ENCODE data around the gene BRCC3. TPM values are rescaled to one million over a fixed set of nuclear protein-coding genes. Genes with fewer than 3 reads are reported as not detected.

BRCC3 gene
- polyA plus RNA-seq, 4 donors, result 14.3 to 29.8 (median 24.1) TPM

DNA sequence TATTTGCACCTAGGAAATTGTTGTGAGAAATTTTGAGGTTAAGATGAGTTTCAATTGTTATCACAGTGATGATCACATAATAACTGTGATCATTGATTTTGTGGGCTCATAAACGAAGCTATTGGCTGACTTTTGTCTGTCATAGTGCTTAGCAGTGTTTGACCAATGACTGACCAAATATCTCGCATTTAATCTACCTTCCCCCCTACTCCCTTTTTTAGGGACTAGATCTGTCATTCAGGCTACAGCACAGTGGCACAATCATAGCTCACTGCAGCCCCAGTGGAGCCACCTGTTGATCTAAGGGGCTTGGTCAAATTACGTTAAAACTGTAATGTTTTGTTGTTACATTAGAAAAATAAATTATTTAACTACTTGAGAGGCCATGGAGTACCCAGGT, 43.2 kb upstream of the BRCC3 start:
- Histone ChIP-seq H3K4me1 (ENCODE audit: control insufficient read depth in 3 of 3, insufficient read depth in 2 of 3, low read depth in 1 of 3, low read length in 2 of 3) (peaks cover 0 to 4% (median 0%) of the 10 kb centered on the region in 3 donors), H3K9me3 (ENCODE audit: control insufficient read depth in 2 of 2, insufficient read depth in 1 of 2, low read depth in 1 of 2, low read length in 1 of 2) (no peaks in the 10 kb centered on the region), H3K36me3 (ENCODE audit: control insufficient read depth in 3 of 3, insufficient read depth in 2 of 3, low read depth in 1 of 3, low read length in 3 of 3) (no peaks in the 10 kb centered on the region), H3K27me3 (ENCODE audit: control insufficient read depth in 3 of 3, insufficient read depth in 3 of 3, low read length in 3 of 3) (no peaks in the 10 kb centered on the region), H3K27ac (ENCODE audit: low read depth in 1 of 3, low read length in 2 of 3) (peak overlapping the region in 2 of 3 donors; percentile 78 to 82), H3K4me3 (ENCODE audit: low read depth in 1 of 3, low read length in 3 of 3) (peak overlapping the region in 2 of 3 donors; percentile 51 to 55)
- DNase-seq (peak in 1 of 2 donors; percentile 3), FAIRE-seq (no peak)
- 7 to 24% (median 13%) methylated on average over 3 of the region's 3 CpGs for WGBS, 3 donors

DNA sequence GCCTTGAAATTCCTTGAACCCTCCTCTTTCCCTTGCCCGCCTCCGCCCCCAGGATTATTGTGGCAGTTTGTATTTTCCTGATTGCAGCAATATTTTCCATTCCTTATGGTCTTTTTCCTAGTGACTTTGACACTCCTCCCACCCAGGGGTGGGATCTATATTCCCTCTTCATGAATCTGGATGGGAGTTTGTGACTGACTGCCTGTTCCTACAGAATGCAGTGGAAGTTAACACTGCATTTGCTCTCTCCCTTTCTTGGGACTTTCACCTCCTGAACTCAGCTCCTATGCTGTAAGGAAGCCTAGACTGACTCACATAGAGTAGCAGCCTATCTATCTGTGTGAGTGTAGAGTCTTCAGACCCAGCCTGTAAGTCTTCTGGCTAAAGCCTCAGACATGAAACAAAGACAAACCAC, 42.4 kb upstream of the BRCC3 start:
- DNase-seq, result peak in 1 of 2 donors; percentile 51
- FAIRE-seq, result no peak

DNA sequence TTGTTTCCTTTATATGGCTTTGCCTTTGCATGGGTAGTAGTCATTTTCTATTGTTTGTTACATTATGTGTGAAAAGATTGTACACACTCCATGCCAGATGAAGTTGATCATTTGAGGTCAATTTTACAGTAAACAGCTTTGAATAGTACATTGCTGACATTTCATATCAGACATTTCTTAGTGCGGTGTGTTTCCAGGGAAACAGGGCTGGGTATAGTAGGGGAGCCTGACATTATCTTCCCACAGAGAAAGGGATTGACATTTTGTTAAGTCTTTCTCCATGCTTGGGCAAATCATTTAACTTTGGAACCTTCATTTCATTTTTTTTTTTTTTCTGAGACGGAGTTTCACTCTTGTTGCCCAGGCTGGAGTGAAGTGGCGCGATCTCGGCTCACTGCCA, 39.7 kb upstream of the BRCC3 start:
- H3K4me3 ChIP-seq (ENCODE audit: low read depth in 1 of 3, low read length in 3 of 3), result no peak overlapping the region
- no peak overlapping the region for H3K27ac ChIP-seq (ENCODE audit: low read depth in 1 of 3, low read length in 2 of 3)
- DNase-seq, result no peak
- H3K9me3 ChIP-seq (ENCODE audit: control insufficient read depth in 2 of 2, insufficient read depth in 1 of 2, low read depth in 1 of 2, low read length in 1 of 2), result no peaks in the 10 kb centered on the region
- no peak for FAIRE-seq
- H3K4me1 ChIP-seq (ENCODE audit: control insufficient read depth in 3 of 3, insufficient read depth in 2 of 3, low read depth in 1 of 3, low read length in 2 of 3), result peaks cover 0 to 4% (median 0%) of the 10 kb centered on the region in 3 donors
- peaks cover 0 to 2% (median 0%) of the 10 kb centered on the region in 3 donors for H3K36me3 ChIP-seq (ENCODE audit: control insufficient read depth in 3 of 3, insufficient read depth in 2 of 3, low read depth in 1 of 3, low read length in 3 of 3)
- H3K27me3 ChIP-seq (ENCODE audit: control insufficient read depth in 3 of 3, insufficient read depth in 3 of 3, low read length in 3 of 3), result no peaks in the 10 kb centered on the region
- WGBS, 3 donors, result 91 to 92% (median 91%) methylated on average over 5 of the region's 5 CpGs

More for the DNA sequence above, 42.4 kb upstream of the BRCC3 start:
- Histone ChIP-seq H3K4me1 (ENCODE audit: control insufficient read depth in 3 of 3, insufficient read depth in 2 of 3, low read depth in 1 of 3, low read length in 2 of 3) (peaks cover 0 to 4% (median 0%) of the 10 kb centered on the region in 3 donors), H3K4me3 (ENCODE audit: low read depth in 1 of 3, low read length in 3 of 3) (no peak overlapping the region), H3K27me3 (ENCODE audit: control insufficient read depth in 3 of 3, insufficient read depth in 3 of 3, low read length in 3 of 3) (no peaks in the 10 kb centered on the region), H3K9me3 (ENCODE audit: control insufficient read depth in 2 of 2, insufficient read depth in 1 of 2, low read depth in 1 of 2, low read length in 1 of 2) (no peaks in the 10 kb centered on the region), H3K36me3 (ENCODE audit: control insufficient read depth in 3 of 3, insufficient read depth in 2 of 3, low read depth in 1 of 3, low read length in 3 of 3) (no peaks in the 10 kb centered on the region), H3K27ac (ENCODE audit: low read depth in 1 of 3, low read length in 2 of 3) (peak overlapping the region in 1 of 3 donors; percentile 61)
- 71 to 88% (median 88%) methylated on average over 2 of the region's 2 CpGs for WGBS, 3 donors

DNA sequence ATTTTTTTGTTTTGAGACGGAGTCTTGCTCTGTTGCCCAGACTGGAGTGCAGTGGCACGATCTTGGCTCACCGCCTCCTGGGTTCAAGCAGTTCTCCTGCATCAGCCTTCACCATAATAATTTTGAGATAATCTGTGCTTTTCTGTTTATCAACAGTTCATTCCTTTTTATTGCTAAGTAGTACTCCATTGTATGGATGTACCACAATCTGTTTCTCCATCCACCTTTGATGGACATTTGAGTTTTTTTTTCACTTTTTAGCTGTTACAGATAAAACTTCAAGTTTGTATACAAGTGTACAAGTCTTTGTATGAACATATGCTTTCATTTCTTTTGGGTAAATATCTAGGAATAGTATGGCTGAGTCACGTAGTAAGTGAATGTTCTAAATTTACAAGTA, 35.6 kb upstream of the BRCC3 start:
- Histone ChIP-seq H3K9me3 (ENCODE audit: control insufficient read depth in 2 of 2, insufficient read depth in 1 of 2, low read depth in 1 of 2, low read length in 1 of 2) (no peaks in the 10 kb centered on the region), H3K27ac (ENCODE audit: low read depth in 1 of 3, low read length in 2 of 3) (no peak overlapping the region), H3K27me3 (ENCODE audit: control insufficient read depth in 3 of 3, insufficient read depth in 3 of 3, low read length in 3 of 3) (no peaks in the 10 kb centered on the region), H3K4me3 (ENCODE audit: low read depth in 1 of 3, low read length in 3 of 3) (no peak overlapping the region), H3K4me1 (ENCODE audit: control insufficient read depth in 3 of 3, insufficient read depth in 2 of 3, low read depth in 1 of 3, low read length in 2 of 3) (no peaks in the 10 kb centered on the region), H3K36me3 (ENCODE audit: control insufficient read depth in 3 of 3, insufficient read depth in 2 of 3, low read depth in 1 of 3, low read length in 3 of 3) (peaks cover 0 to 2% (median 0%) of the 10 kb centered on the region in 3 donors)
- FAIRE-seq (no peak), DNase-seq (no peak)
- 91 to 96% (median 92%) methylated on average over 4 of the region's 4 CpGs for WGBS, 3 donors

GRCh38 chrX:155046129-155046810, 25.0 kb upstream of the BRCC3 start:
- 72 to 91% (median 90%) methylated on average over 6 of the region's 6 CpGs for WGBS, 3 donors
- no peak overlapping the region for H3K27ac ChIP-seq (ENCODE audit: low read depth in 1 of 3, low read length in 2 of 3)
- FAIRE-seq, result no peak

DNA sequence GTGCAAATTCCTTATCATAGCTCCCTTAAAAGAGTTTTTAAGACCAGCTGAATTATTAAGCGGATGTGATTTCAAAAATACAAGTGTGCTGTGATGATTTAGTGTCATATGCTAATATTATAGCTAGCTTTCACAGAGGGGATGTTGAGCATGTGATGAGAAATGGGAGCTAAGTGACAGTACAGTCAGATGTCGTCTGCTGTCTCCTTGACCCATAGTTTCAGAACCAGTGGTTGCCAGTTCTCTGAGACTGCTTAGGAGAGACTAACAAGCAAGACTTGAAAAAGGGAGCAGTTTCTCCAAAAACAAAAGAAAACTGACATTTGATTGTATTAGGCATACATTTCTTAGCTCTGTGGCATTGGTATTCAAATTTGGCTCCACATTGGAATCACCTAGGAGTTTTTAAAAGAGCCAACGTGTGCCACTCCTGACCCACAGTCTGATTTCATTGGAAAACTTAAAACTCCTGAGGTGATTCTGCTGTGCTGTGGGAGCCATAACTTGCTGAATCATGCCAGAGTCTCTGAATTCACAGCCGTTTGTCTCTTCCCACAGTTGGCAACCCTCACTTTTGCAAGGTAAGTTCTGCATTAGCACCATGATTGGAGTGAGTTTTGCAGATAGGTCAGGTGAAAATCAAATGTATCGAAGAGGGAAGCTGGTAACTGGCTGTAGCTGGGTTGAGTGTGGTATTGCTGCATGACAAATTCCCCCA, 24.3 kb upstream of the BRCC3 start:
- H3K9me3 ChIP-seq (ENCODE audit: control insufficient read depth in 2 of 2, insufficient read depth in 1 of 2, low read depth in 1 of 2, low read length in 1 of 2), result no peaks in the 10 kb centered on the region
- H3K27ac ChIP-seq (ENCODE audit: low read depth in 1 of 3, low read length in 2 of 3), result no peak overlapping the region
- peaks cover 0 to 3% (median 2%) of the 10 kb centered on the region in 3 donors for H3K36me3 ChIP-seq (ENCODE audit: control insufficient read depth in 3 of 3, insufficient read depth in 2 of 3, low read depth in 1 of 3, low read length in 3 of 3)
- H3K27me3 ChIP-seq (ENCODE audit: control insufficient read depth in 3 of 3, insufficient read depth in 3 of 3, low read length in 3 of 3), result no peaks in the 10 kb centered on the region
- no peaks in the 10 kb centered on the region for H3K4me1 ChIP-seq (ENCODE audit: control insufficient read depth in 3 of 3, insufficient read depth in 2 of 3, low read depth in 1 of 3, low read length in 2 of 3)
- H3K4me3 ChIP-seq (ENCODE audit: low read depth in 1 of 3, low read length in 3 of 3), result no peak overlapping the region
- WGBS, 3 donors, result 73 to 94% (median 79%) methylated on average over 5 of the region's 5 CpGs
- DNase-seq (no peak), FAIRE-seq (no peak)

More at GRCh38 chrX:155046129-155046810, 25.0 kb upstream of the BRCC3 start:
- H3K36me3 ChIP-seq (ENCODE audit: control insufficient read depth in 3 of 3, insufficient read depth in 2 of 3, low read depth in 1 of 3, low read length in 3 of 3), result peaks cover 0 to 2% (median 0%) of the 10 kb centered on the region in 3 donors
- DNase-seq, result no peak
- no peak overlapping the region for H3K4me3 ChIP-seq (ENCODE audit: low read depth in 1 of 3, low read length in 3 of 3)
- no peaks in the 10 kb centered on the region for H3K27me3 ChIP-seq (ENCODE audit: control insufficient read depth in 3 of 3, insufficient read depth in 3 of 3, low read length in 3 of 3)
- no peaks in the 10 kb centered on the region for H3K9me3 ChIP-seq (ENCODE audit: control insufficient read depth in 2 of 2, insufficient read depth in 1 of 2, low read depth in 1 of 2, low read length in 1 of 2)
- no peaks in the 10 kb centered on the region for H3K4me1 ChIP-seq (ENCODE audit: control insufficient read depth in 3 of 3, insufficient read depth in 2 of 3, low read depth in 1 of 3, low read length in 2 of 3)

- no peak overlapping the region for H3K27ac ChIP-seq (ENCODE audit: low read depth in 1 of 3, low read length in 2 of 3)
- H3K27me3 ChIP-seq (ENCODE audit: control insufficient read depth in 3 of 3, insufficient read depth in 3 of 3, low read length in 3 of 3), result no peaks in the 10 kb centered on the region
- H3K4me3 ChIP-seq (ENCODE audit: low read depth in 1 of 3, low read length in 3 of 3), result no peak overlapping the region
- no peak for FAIRE-seq
- H3K9me3 ChIP-seq (ENCODE audit: control insufficient read depth in 2 of 2, insufficient read depth in 1 of 2, low read depth in 1 of 2, low read length in 1 of 2), result no peaks in the 10 kb centered on the region
- peak; percentile 29 to 60 for DNase-seq
- WGBS, 3 donors, result 43 to 53% (median 53%) methylated on average over 9 of the region's 9 CpGs
- peaks cover 2 to 3% (median 2%) of the 10 kb centered on the region in 3 donors for H3K36me3 ChIP-seq (ENCODE audit: control insufficient read depth in 3 of 3, insufficient read depth in 2 of 3, low read depth in 1 of 3, low read length in 3 of 3)
- H3K4me1 ChIP-seq (ENCODE audit: control insufficient read depth in 3 of 3, insufficient read depth in 2 of 3, low read depth in 1 of 3, low read length in 2 of 3), result no peaks in the 10 kb centered on the region
These were observed 22.2 kb upstream of the BRCC3 start for GRCh38 chrX:155048977-155049619.

DNA sequence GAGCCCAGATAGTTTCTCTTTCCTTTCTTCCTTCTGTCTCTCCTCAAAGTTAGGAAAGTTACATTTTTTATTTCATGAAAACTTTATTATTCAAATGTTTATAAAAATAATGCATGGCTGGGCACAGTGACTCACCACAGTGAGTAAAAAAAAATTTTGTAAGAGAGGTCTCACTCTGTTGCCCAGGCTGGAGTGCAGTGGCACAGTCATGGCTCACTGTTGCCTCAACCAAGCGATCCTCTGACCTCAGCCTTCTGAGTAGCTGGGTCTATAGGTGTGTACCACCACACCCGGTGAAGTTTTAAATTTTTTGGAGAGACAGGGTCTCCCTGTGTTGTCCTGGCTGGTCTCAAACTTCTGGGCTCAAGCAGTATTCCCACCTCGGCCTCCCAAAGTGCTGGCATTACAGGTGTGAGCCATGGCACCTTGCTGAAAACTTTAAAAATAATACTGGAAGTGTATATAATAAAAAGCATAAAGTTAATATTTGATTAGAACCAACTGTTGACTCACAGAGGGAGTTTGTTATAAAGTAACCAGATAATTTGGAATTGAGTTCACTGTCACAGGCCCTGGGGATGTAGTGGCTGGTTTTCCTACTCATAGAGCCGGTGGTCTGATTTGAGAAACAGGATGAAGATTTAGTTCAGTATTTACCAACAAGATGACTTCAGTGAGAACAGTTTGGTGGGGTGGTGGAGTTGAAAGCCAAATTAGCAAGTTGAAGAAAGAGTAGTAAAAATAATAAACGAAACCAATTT, 18.4 kb upstream of the BRCC3 start:
- H3K27ac ChIP-seq (ENCODE audit: low read depth in 1 of 3, low read length in 2 of 3), result no peak overlapping the region
- DNase-seq (no peak), FAIRE-seq (no peak)
- peaks cover 0 to 3% (median 2%) of the 10 kb centered on the region in 3 donors for H3K36me3 ChIP-seq (ENCODE audit: control insufficient read depth in 3 of 3, insufficient read depth in 2 of 3, low read depth in 1 of 3, low read length in 3 of 3)
- no peaks in the 10 kb centered on the region for H3K9me3 ChIP-seq (ENCODE audit: control insufficient read depth in 2 of 2, insufficient read depth in 1 of 2, low read depth in 1 of 2, low read length in 1 of 2)
- WGBS, 3 donors, result 47 to 74% (median 53%) methylated on average over 5 of the region's 5 CpGs
- peaks cover 0 to 8% (median 0%) of the 10 kb centered on the region in 3 donors for H3K4me1 ChIP-seq (ENCODE audit: control insufficient read depth in 3 of 3, insufficient read depth in 2 of 3, low read depth in 1 of 3, low read length in 2 of 3)
- H3K4me3 ChIP-seq (ENCODE audit: low read depth in 1 of 3, low read length in 3 of 3), result no peak overlapping the region
- no peaks in the 10 kb centered on the region for H3K27me3 ChIP-seq (ENCODE audit: control insufficient read depth in 3 of 3, insufficient read depth in 3 of 3, low read length in 3 of 3)

All from small intestine (tissue), 7 donors.